Activated CD8-positive, alpha-beta memory T cell treated with anti-CD3 and anti-CD28 coated beads, Interleukin-2, amount 50 U/mL, for 4 hours (primary cell): ENCODE measurements around the gene MAP3K9.
"Not testable (repeated sequence)": the region's sequence is repeated elsewhere in the genome, so short reads cannot be mapped to it uniquely, and the experiment has no call there.

Experiments used
- DNase-seq: peaks from one replicate; pipeline ENCODE4 v3.0.0-alpha.2; 2020

Gene MAP3K9

DNA sequence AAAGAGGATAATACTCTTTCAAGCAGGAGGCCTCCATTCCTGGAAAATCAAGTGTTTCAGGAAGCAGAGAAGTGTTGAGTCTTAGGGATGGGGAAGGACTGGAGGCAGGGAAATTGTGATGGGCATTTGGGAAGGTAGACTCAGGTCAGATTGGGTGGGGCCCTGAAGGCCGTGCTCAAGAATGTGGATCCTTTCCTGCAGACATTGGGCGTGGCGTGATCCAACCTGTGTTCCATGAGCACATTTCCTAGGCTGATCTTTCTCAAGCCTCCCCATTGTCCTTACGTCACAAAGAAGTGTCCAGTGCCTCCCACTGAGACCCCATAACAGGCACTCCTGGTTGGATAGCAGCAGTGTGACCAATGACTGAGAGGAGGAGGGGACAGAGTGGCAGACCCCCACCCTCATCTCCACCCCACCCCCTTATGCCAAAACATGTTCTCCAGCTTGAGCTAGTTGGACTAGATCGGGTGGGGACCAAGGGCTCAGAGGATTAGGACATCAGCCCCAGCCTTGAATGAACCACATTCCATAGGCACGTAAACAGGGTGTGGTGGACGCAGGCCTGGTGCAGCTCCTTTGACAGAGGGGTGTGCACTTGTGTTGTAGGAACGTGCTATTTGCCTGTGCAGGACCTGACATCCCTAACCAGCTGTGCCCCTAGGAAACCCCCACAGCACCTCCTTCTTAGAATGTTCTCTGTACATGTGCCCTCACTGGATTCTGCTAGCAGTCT, 90.8 kb downstream of the MAP3K9 start:
- DNase-seq: no peak

DNA sequence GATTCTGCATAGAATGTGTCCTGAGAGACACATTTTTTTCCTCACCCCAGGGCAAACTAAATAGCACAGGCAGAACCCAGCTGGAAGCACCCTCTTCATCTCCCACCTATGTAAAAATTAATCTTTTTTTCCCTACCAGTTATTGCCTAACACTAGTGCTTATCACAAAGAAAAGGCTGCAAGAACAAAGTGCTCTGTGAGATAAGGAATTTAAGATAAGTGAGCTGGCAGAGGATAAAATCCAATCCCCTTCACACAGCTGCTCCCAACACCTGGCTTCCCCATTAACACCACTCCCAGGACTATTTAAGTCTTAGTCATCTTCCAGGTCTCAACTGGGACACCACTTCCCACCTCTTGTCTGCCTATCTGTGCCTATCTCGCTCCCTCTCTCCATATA, 92.4 kb downstream of the MAP3K9 start:
- no peak for DNase-seq

DNA sequence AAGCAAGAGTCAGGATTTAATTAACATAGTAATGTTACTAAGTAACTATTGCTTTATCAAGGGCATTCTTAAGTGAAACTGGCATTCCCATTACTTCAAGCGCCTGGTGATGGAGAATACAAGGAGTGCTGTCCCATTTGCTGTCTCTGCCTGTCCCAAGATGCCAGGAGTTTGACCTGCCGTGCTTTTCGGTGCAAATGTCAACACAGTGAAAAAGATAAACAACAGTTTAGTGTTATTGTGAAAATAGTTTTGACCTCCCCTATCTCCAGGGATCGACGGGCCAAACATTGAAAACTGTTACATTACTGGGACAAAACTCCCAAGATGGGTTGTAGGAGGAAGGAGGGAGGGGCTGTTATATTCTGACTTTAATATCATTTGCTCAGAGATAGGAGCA, 92.8 kb downstream of the MAP3K9 start:
- no peak for DNase-seq

DNA sequence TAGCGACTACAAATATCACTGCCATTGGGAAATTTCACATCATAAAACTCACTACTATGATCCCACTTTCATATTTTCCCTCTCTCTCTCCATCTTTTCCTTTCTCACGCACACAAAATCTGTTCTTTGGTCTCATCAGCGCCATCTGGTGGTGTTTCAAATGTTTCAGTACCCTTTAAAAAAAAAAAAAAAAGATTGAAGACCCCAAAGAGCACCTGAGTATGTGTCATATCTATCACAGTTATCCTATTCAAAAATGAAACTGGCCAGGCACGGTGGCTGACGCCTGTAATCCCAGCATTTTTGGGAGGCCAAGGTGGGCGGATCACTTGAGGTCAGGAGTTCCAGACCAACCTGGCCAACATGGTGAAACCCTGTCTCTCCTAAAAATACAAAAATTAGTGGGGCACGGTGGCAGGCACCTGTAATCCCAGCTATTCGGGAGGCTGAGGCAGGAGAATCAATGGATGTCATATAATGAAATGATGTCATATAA, 95.2 kb downstream of the MAP3K9 start:
- DNase-seq: peak; percentile 47

DNA sequence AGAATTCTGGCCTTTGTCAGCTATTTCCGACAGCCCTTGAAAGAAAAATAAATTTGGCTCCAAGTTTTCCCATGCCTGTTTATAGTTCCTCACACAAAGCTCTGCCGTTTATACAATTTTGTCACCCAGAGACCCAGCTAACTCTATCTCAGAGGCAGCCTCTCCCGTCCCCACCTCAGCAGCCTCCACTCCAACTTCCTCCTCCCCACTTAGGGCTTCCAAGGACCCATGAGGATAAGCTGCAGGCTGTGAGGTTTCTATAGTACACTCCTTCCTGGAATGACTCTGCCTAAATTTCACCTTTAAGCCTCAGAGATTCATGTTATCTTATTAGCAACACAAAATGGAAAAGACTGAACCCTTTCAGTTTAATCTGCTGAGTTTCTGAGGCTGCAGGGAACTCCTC, 95.8 kb downstream of the MAP3K9 start:
- no peak for DNase-seq

DNA sequence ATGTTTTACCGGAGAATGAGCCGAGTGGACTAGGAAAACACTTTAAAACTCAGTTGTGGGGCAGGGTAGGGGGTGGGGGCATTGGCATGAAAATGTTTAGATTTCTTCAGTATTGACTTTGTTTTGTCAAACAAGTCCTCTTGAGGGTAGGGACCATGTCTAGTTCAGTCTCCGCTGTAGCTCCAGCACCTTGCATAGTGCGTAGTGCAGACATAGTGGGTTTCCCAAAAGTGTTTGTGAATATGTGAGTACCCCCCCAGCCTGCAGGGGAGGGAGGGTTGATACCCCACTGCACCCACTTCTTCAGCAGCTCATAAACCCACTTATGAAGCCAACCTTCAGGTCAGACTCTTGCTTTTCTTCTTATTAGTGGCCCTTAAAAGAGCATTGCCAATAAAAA, 96.2 kb downstream of the MAP3K9 start:
- no peak for DNase-seq

DNA sequence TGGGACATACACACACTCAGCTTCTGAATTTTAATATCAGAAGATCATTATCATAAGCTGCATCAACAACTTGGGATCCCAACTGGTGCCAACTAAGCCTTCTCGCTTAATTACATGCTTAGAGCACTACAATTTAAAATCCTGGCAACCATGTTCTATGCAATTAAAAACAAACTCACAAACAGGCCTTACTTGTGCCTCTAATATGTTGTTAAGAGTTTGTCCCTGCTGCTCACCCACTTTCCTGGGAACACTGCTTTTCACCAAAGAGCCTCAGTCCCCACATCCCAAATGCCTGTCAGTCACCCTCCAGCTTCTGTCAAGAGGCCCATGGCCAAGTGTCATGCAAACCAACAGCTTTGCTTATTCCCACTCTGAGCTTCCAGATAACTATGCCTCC, 97.9 kb downstream of the MAP3K9 start:
- no peak for DNase-seq

DNA sequence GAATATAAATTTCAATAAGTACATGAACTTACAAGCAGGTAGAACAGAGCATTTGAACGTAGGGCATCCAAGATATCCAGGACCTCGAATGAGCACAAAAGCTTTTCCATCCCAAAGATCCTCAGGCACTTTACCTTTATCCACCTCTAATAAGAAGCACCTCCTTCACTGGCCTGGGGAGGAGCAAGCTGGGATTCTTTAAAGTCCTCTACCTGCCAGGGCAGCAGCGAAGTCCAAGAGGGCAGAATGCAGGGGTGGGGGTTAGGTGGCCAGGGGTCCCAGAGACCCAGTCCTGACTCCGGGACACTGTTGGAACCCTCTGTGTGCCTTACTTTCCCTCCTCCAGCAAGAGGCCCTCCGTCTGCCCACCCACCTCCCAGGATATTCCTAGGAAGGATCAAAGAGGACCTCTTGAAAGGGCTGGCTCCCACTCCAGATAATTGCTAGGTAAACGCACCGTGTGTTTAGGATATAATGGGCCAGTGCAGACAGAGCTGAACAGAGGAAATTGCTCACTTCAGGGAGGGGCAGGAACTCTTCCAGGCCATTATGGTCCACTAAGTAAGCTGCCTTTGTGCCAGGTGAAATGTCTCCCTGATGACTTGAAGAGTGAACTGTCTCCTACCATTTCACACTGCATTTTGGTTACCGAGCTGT, 99.5 kb downstream of the MAP3K9 start:
- no peak for DNase-seq

DNA sequence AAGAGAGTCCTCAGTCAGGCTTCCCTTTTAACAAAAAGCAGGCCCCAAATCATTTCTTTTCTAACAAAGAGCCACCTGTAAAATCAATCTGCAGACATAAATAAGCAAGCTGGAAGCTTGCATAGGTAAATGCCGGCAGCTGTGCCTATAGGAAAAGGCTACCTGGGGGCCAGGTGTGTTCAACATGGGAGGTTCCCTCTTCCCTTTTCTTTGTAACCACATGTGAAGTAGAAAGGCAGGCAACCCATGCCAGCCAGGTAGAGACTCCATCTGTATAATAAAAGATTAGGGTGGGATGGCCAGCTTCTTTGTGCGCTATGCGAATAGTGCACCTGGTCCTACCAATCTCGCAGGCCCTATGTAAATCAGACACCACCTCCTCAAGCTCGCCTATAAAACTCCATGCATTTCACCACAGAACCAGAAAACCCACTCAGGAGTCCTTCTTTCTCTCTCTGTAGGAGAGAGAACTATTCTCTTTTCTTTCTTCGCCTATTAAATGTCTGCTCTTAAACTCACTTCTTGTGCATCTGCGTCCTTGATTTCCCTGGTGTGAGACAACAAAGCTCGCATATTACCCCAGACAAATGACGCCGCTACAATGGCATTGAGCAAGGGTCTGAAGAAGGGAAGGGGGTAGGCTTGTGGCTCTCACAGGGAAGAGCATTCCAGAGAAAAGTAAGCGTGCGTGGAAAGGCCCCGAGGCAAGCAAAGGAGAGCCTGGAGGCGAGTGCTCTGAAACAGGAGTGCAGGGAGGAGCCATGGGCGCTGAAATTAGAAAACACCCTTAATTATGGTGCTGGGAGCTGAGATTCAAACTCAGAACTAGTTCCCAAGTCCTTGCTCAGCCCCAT, 100.4 kb downstream of the MAP3K9 start:
- DNase-seq: no peak

DNA sequence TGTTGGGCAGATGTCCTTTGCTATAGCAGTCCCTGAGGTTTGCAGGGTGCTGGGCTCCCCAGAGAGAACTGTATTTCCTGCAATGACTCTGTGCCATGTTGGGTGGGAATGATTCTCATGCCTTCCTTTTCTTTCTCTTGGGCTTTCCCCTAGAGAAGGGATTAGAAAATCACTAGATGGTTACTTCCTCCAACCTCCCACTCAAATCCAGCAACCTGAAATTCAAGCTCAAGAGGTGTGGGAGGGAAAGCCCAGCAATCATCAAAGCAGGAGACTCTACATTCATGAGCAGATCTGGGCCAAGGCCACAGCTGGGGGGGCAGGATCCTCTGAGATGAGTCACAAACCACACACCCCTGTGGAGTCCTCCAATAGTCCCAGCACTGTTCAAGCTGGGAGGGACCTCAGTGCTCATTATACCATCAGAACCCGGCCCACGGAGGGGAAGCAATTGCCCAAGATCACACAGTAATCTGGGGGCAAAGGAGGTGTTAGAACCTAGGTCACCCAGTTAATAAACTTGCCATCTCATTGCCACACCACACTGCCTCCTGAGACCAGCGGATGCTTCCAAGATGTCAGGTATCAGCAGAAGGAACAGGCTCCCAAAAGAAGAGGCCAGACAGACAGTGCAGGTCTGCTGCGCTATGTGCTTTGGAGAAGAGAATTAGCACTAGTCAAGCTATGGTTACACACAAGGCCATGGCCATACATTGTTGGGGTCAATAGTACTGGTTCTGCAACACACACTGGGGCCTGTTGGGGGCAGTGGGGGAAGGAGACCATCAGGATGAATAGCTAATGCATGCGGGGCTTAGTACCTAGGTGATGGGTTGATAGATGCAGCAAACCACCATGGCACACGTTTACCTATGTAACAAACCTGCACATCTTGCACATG, 101.9 kb downstream of the MAP3K9 start:
- DNase-seq: no peak

DNA sequence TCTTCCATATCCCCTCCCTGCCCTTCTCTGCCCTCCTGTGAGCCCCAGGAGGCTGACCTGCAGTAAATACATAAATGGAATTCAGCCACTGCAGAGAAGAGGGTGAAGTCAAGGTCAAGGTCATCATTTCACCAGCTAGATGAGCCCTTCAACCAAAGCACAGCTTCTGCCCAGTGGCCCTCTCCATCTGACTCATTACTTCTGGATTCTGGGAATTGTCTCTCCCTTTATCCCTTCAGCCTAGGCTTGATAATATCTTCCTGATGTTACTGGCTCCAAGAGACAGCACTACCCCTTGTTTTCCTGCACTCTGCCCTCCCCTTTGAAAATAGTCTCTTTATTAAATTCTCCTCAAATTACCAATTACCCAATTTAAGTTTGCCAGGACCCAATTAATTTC, 103.1 kb downstream of the MAP3K9 start:
- DNase-seq: no peak

DNA sequence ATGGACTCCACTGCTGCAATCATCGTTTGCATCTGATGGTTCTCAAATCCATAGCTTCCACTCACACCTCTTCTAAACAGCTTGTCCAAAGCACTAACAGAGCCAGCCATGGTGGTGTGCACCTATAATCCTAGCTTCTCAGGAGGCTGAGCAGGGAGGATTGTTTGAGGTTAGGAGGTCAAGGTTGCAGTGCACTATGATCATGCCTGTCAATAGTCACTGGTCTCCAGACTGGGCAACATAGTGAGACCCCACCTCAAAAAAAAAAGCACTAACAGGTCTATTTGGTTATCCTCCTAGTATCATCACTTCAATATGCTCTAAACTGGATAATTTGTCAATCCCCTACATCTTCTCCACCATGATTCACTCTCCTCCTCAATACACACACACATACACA, 104.4 kb downstream of the MAP3K9 start:
- no peak for DNase-seq

DNA sequence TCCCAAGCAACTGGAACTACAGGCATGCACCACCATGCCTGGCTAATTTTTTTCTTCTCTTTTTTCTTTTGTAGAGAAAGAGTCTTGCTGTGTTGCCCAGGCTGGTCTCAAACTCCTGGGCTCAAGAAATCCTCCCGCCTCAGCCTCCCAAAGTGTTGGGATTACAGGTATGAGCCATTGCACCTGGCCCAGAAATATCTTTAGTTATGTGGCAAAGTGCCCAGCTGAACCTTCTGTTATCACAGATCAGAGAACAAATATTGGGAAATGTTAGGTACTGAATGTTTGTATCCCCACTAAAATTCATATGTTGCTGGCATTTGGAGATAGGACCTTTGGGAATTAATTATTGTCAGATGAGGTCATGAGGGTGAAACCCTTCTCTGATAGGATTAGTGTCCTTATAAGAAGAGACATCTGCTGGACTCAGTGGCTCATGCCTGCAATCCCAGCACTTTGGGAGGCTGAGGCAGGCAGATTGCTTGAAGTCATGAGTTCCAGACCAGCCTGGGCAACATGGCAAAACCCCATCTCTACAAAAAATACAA, 105.6 kb downstream of the MAP3K9 start:
- DNase-seq: not testable (repeated sequence)

DNA sequence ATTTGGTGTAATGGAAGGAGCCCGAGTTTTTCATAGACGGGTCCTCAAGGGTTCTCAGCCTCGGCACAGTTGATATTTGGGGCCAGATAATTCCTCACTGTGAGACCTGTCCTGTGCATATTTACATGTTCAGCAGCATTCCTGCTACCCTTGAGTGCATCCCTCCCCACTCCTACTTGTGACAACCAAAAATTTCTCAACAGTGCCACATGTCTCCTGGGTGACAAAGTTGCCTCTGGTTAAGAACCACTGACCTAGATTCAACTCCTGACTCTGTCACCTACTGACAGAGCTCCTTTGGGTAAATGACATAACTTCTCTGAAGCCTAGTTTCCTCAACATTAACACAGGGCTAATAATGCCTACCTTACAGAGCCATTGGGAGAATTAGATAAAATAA, 107.2 kb downstream of the MAP3K9 start:
- DNase-seq: no peak

DNA sequence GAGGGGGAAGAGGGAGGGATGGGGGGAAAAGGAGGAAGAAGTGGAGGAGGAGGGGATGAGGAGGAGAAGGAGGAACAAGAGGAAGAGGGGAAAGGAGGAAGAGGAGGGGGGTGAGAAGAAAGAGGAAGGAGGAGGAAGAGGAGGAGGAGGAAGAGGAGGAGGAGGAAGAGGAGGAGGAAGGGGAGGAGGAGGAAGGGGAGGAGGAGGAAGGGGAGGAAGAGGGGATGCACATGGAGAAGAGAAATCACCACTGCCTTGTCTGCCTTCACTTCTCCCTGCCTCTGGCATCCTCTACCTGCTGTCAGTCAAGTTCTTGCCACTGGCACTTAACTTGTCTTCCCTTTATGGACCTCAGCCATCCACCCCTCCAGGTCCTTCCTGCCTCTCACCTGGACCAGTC, 107.7 kb downstream of the MAP3K9 start:
- DNase-seq: no peak

DNA sequence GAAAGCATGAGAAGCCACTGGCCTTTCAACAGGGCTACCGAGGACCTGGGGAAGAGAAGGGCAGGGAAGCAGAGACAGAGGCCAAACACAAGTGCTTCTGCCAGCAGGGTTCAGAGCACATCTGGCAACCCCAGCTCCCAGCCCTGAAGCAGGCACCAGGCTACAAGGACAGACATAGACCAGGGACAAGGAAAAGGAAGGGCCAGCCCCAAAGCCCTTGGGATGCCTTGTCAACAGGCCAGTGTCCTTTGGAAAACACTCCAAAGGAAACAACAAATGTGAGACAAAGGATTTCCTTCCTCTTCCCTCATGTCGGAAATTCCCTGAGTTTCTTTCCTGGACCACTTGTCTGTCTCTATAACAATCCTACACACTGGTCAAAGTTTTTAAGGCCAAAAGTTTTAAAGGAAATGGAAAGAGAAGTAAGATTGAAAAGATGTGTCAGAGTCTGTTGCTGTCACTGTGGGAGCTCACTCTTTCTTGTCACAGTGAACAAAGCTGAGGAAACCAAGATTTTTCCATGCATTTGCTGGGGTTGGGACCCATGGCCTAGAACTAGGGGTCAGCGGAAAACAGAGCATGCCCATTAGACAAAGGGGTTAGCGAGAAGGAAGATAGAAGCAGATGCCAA, 108.2 kb downstream of the MAP3K9 start:
- DNase-seq: no peak

DNA sequence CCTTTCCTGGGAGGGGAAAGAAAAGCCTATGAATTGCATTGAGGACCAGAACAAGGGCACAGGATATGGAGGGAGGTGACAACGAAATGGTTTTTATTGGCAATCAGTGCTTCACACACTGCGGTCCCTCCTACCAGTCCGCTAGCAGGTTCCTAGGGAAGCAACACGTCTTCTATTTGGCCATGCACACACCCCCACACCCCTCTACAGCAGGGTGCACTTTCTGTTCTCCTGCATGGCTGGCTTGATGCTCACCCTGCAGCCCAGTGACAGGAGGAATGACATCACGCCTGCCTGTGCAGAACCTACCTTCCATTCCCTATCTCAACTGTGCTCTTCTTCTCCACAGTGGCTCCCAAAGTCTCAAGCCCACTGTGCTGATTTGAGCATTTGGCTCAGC, 109.7 kb downstream of the MAP3K9 start:
- DNase-seq: no peak

DNA sequence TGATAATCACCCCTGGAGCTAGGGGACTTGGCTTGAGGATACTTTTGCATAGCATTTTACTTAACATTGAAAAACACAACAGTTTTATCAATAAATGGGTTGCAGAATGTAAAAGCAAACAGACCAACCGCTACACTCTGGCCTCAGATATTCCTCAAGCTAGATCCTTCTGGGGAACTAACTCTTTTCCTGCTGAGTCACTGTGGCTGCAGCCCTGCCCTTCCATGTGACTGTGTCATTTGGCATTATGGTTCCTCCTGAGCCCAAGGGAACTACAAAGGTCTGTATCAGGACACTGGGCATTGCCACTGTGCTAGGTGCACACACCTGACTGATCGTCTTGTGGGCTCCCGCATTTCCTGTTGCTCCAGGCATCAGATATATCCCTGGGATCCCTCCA, 111.0 kb downstream of the MAP3K9 start:
- no peak for DNase-seq

DNA sequence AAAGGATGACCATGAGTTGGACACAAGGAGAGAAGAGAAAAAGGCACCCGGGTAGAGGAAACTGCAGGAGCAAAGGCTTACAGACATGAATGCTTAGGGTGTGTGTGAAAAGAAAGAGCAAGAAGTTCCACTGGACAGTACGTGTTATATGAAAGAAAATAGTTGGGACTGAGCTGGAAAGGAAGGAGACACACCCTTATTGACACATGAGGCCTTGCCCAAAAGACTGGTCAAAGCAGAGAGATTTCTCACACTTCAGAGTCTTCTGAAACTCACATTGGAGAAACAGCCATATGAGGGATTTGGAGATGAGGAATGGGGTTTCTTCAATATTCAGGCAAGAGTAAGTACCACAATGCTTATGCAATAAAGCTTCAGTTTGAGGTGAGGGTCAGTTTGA, 111.6 kb downstream of the MAP3K9 start:
- no peak for DNase-seq

DNA sequence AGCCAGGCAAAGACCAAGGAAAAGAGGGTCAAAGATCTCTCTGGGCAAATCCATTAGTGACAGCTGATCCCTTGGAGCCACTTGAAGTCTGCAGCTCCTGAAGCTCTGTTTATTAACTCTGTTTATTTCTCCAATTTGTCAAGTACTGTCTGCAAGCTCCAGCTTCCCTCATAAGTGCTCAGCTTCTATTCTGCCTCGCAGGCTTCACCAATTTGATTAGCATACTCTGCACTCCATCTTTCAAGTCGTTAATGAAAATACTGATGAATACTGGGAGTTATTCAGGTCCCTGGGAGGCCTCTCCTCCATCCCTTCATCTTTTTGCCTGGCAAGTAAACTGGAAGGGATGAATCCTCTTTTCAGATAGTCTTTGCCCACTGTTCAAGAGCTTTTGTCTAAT, 113.3 kb downstream of the MAP3K9 start:
- no peak for DNase-seq

DNA sequence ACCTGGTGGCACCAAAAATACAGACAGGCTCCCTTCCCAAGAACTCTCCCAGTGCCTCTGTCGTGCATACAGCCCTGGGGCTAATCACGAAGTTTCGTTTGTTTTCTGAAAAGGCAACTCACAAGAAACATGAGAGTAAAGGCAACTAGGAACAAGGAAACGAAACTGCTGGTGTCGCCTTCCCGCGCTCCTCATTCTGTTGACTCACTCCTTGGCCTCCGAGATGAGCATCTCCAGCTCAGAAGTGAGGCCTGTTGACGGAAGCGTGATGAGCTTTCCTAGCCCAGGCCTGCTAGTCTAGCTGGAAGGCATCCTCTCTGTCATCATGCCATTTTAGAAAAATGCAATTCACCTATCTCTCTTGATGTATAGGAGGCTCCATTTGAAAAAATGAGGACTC, 117.1 kb downstream of the MAP3K9 start:
- DNase-seq: no peak
